SJSA1 (cell line): Measurements from ENCODE around the gene SH3TC1. TPM values are rescaled to one million over a fixed set of nuclear protein-coding genes. Genes with fewer than 3 reads are reported as not detected.
A peak's percentile ranks its signal among the peaks of the same experiment; 100 is the strongest.

Source experiments
- DNase-seq, 2 experiments: peaks; one replicate each; pipeline ENCODE4 v3.0.0-alpha.2; 2015 to 2020; ENCODE audit warnings: low spot score in 2 of 2, low read depth in 1 of 2
- H3K27ac ChIP-seq: fragments of 250-450 bp; sonication (Bioruptor Pico); 2 replicates; pipeline ENCODE4 v1.5.1; 2020; ENCODE audit warnings: mild to moderate bottlenecking, moderate library complexity
- H3K27me3 ChIP-seq: fragments of 250-450 bp; sonication (Bioruptor Pico); replicated peaks from 2 replicates; pipeline ENCODE4 v1.5.1; 2020; ENCODE audit warnings: mild to moderate bottlenecking, moderate library complexity
- H3K36me3 ChIP-seq: fragments of 250-450 bp; sonication (Bioruptor Pico); 2 replicates; pipeline ENCODE4 v1.5.1; 2020; ENCODE audit warnings: mild to moderate bottlenecking
- H3K4me1 ChIP-seq: fragments of 250-450 bp; sonication (Bioruptor Pico); replicated peaks from 2 replicates; pipeline ENCODE4 v1.6.1; 2021; ENCODE audit warnings: mild to moderate bottlenecking
- H3K4me3 ChIP-seq: fragments of 250-450 bp; sonication (Bioruptor Pico); 2 replicates; pipeline ENCODE4 v1.5.1; 2020; ENCODE audit warnings: mild to moderate bottlenecking
- H3K9me3 ChIP-seq: fragments of 250-450 bp; sonication (Bioruptor Pico); replicated peaks from 2 replicates; pipeline ENCODE4 v1.5.1; 2020; ENCODE audit warnings: mild to moderate bottlenecking
- total RNA-seq: library from RNA; depleted of rRNA; stranded (reverse); fragments of >200 nt; shearing (Covaris generic); gene quantifications from 2 replicates; pipeline ENCODE4 v1.2.3, GENCODE V29; 2014

SH3TC1 gene
- total RNA-seq, 1 experiment from 2014 or later = 1.4 TPM

DNA sequence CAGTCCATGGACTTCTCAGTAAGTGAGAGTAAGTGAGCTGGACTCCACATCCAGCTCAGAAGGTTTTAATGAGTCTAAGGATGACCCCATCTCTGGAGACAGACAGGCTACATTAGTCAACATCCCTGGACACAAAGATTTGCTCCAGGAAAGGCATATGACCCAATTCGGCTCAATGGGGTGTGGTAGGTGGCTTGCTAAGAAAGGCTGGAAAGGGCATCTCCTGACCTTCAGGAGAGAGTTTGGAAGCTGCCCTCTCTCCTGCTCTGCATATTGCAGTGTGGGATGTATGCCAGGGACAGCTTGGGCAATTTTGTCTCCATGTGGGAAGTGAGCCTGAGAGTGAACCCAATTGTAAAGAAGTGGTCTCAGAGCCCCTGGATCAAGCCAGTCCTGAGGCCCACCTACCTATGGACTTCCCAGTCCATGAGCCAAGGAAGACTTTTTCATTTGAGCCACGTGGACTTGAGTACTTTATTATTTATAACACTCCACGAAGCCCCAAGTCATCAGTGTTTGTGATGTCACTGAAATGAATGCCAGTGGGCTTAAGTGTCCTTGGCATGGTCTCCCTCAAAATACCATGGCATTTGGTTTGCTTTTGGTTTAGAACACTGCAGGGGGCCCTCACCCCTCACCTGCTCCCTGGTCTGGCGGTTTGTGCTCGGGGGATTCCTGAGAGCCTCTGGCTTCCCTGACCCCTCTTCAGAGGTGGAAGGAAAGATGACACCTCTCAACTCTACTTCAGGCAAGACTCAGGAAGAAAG is 30.1 kb upstream of the SH3TC1 start:
- peaks cover 11% of the 10 kb centered on the region for H3K9me3 ChIP-seq
- peaks cover 26% of the 10 kb centered on the region for H3K27me3 ChIP-seq
- no peaks in the 10 kb centered on the region for H3K4me1 ChIP-seq
- DNase-seq = no peak
- no peaks in the 10 kb centered on the region for H3K36me3 ChIP-seq
- H3K27ac ChIP-seq = no peak overlapping the region
- no peak overlapping the region for H3K4me3 ChIP-seq

DNA sequence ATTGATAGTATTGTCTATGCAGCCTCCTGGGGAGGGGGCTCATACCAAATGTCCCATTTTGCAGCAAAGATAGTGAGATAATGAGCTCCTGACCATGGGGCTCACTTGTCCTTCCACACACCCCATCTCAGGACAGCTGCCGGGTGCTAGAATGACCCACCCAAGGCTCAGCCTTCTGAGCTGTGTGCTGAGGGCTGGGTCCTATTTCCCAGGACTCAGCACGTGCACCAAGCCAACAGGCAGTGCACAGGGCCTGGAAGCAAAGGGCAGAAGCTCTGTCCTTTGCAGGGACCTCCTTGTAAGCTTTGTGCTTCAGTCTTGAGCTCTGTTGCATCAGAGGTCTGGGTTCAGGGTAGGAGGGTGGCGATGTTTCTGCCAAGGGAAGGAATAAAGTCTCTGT is 29.3 kb upstream of the SH3TC1 start:
- no peak overlapping the region for H3K4me3 ChIP-seq
- H3K4me1 ChIP-seq = no peaks in the 10 kb centered on the region
- H3K9me3 ChIP-seq = peaks cover 11% of the 10 kb centered on the region
- H3K27me3 ChIP-seq = peaks cover 18% of the 10 kb centered on the region
- no peaks in the 10 kb centered on the region for H3K36me3 ChIP-seq
- H3K27ac ChIP-seq = no peak overlapping the region
- no peak for DNase-seq

DNA sequence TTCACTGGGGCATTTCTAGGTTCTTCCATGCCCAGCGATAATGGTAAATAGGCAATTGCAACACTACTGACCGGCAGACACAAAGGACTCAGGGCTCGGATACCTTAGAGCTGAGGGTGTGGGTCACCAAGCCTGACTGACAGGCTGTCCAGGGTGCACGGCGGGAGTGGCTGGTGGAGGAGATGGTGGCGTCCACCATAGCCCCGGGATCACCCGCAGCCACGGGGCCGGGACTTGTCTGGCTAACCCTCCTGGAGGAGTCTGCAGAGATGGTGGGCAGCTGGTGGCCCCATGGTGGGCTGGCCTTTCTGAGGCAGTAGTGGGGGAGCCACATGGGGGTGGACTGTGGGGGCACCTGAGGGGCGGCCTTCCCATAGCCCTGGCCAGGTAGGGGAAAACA is 28.7 kb upstream of the SH3TC1 start:
- Histone ChIP-seq H3K4me1 (no peaks in the 10 kb centered on the region), H3K27me3 (peaks cover 16% of the 10 kb centered on the region), H3K9me3 (peaks cover 11% of the 10 kb centered on the region), H3K27ac (no peak overlapping the region), H3K4me3 (no peak overlapping the region), H3K36me3 (no peaks in the 10 kb centered on the region)
- no peak for DNase-seq

DNA sequence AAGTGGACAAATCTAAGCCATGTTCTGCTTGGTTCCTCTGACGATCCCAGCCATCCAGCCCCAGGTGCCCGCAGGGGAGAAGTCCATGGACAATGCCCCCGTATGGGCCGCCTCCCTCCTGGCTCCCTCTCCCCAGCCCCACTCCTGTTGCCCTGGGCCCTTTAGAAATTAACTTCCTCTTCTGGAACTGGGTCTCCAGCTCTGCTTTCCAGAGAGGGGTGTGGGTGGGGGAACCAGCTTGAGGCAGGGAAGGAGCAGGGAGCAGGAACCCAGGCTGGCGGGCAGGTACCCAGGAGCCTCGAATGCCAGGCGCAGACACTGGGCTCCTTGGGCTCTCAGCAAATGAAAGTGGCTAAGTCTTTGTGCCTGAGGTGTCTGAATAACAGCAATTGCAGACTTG is 27.8 kb upstream of the SH3TC1 start:
- DNase-seq = no peak
- Histone ChIP-seq H3K36me3 (no peaks in the 10 kb centered on the region), H3K4me1 (no peaks in the 10 kb centered on the region), H3K9me3 (peaks cover 11% of the 10 kb centered on the region), H3K27ac (no peak overlapping the region), H3K27me3 (peaks cover 16% of the 10 kb centered on the region; the same call in 1 of the 2 replicates), H3K4me3 (no peak overlapping the region)

DNA sequence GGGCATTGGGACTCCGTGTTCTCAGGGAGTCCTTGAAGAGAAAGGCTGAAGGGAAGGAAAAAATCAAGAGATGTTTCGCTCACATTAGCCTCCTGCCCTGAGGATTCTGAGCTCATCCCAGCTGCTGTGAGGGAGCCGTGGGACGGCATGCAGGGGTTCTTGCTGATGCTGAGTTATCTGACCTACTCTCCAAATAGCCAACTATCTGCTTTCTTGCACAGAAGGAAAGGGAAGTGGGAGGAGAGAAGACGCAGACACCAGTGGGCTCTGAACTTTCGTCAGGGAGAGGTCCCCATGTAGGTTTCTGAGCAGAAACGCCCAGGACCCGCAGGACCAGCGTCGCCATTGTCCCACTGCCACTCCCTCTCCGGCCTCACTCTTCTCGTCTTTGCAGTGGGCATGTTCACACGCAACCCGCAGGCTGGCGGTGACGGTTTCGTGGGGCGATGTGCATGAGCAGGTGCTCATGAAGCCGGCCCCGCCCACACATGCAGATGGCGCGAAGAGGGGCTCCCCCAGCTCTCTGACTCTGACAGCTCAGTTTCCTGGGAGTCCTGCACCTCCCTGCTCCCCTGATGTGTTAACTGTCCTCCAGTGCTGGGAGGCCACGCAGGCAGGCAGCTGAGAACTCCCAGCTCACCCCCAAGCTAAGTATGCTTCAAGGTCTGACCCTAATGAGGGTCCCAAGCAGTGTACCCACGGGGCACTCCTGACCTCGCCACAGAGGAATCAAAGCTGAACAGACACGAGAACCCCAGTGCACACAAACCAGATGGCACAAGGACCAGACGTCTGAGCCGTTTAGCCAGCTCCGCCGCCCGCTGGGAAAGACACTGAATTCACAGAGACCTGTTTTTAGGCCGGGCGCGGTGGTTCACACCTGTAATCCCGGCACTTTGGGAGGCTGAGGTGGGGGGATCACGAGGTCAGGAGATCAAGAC is 26.8 kb upstream of the SH3TC1 start:
- DNase-seq = no peak
- Histone ChIP-seq H3K36me3 (no peaks in the 10 kb centered on the region), H3K27me3 (peaks cover 16% of the 10 kb centered on the region; the same call in 1 of the 2 replicates), H3K9me3 (peaks cover 11% of the 10 kb centered on the region), H3K27ac (no peak overlapping the region), H3K4me3 (no peak overlapping the region), H3K4me1 (no peaks in the 10 kb centered on the region)

DNA sequence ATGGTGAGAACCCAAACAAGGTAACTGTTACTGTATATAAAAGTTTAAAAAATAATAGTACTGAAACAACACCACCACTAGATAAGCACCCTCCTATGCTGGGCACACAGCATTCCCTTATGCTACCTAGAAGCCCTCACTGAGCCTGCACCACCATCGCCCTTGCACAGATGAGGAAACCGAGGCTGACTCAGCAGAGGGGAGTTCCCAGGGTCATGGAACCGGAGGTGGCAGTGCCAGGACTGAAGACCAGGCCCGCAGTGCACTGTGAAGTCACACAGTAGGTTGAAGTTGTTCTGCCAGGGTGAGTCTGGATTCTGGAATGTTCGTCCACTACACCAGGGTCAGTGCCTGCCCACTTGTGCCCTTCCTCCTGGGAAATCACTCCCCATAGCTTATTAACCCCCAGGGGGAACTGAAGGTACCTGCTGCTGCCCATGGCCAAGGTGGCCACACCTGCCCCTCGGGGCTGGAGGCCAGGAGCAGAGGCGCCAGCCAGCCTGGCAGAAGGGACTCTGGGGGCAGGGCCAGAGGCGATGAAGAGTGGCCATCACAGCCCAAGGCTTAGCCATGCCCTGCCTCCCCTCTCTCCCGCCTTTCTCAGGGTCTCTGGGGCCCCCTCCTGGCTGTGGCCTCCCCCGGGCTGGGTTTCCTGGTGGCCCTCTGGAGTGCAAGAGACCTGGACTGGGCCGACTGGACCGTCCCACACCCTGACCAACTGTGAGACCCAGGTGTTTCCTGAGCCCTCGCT is 25.4 kb upstream of the SH3TC1 start:
- Histone ChIP-seq H3K4me1 (no peaks in the 10 kb centered on the region), H3K4me3 (no peak overlapping the region), H3K27me3 (peaks cover 10% of the 10 kb centered on the region; the same call in 1 of the 2 replicates), H3K36me3 (no peaks in the 10 kb centered on the region), H3K27ac (no peak overlapping the region), H3K9me3 (peaks cover 2% of the 10 kb centered on the region)
- no peak for DNase-seq

DNA sequence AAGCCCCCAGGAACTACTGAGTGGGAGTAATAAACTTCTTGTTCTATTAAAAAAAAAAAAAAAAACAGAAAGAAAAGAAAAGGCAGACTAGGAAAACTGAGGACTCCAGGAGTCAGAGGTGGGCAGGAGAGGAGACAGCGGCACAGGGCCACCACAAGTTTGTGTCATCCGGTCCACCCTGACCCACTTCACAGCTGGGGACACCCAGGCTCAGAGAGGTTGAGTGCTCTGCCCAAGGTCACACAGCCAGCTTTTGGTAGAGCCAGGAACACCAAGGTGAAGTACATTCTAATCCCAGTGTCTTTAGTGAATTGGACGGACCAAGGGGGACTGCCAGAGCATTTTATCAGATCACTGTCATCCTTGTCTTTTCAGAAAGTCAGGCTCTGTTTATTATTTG is 24.1 kb upstream of the SH3TC1 start:
- no peaks in the 10 kb centered on the region for H3K4me1 ChIP-seq
- no peak for DNase-seq
- peaks cover 10% of the 10 kb centered on the region; the same call in 1 of the 2 replicates for H3K27me3 ChIP-seq
- H3K27ac ChIP-seq = no peak overlapping the region
- H3K36me3 ChIP-seq = no peaks in the 10 kb centered on the region
- H3K9me3 ChIP-seq = no peaks in the 10 kb centered on the region
- no peak overlapping the region for H3K4me3 ChIP-seq

DNA sequence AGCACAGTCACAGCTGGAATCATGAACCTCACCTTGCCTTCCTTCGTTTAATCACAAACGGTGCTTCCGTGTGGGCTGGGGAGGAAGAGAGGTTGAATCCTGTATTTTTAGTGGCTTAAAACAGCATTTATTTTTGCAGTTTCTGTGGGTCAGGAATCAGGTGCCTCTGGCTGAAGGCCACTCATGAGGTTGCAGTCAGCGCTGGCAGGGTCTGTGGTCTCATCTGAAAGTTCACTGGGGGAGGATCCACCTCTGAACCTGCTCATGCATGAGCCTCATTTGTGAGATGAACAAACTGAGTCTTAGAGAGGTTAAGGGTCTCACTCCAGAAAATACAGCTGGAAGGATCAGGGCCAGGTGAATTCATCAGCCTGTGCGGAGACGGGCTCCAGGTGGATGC is 23.4 kb upstream of the SH3TC1 start:
- Histone ChIP-seq H3K36me3 (no peaks in the 10 kb centered on the region), H3K27me3 (peaks cover 8% of the 10 kb centered on the region; the same call in 1 of the 2 replicates), H3K9me3 (no peaks in the 10 kb centered on the region), H3K4me1 (no peaks in the 10 kb centered on the region), H3K27ac (no peak overlapping the region), H3K4me3 (no peak overlapping the region)
- no peak for DNase-seq

DNA sequence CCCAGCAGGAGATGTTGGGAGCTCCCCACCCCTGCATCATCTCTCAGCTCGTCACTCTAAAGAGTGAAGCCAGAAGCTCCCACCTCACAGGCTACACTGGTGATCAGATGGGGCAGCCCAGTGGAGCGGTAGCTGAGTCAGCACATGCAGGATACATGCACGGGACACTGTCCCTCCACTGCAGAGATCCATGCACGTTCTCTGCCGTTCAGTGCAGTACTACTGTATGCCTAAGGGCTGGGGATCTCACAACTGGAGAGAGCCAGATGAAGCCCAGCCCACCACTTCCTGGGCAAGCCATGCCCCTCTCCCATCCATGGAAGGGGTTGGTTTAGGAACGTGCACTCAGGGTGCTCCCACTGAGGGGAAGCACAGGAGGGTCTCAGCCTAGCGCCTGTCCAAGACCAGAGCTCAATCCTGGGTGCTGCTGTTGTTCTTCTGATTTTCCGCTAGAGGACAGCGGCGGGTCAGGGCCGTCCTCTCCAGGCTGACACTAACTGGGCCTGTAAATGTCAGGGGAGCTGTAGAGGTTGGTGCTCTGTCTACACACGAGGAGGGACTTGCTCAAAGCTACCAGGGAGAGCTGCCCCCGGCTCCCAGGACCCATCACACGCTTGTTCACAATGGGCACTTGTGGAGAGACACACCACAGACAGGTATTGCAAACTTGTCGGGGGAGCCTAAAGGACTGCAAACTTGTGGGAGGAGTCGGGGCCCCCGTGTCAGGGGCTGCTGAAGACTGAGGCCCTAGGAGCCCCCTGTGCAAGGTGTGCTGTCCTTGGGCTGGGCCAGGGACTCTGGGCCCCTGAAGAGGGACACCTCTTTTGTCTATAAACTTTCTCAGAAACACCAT is 22.3 kb upstream of the SH3TC1 start:
- no peaks in the 10 kb centered on the region for H3K36me3 ChIP-seq
- peak in 1 of 2 experiments; percentile 41 for DNase-seq
- no peak overlapping the region for H3K4me3 ChIP-seq
- no peaks in the 10 kb centered on the region for H3K9me3 ChIP-seq
- H3K4me1 ChIP-seq = no peaks in the 10 kb centered on the region
- peaks cover 5% of the 10 kb centered on the region; the same call in 1 of the 2 replicates for H3K27me3 ChIP-seq
- no peak overlapping the region for H3K27ac ChIP-seq

DNA sequence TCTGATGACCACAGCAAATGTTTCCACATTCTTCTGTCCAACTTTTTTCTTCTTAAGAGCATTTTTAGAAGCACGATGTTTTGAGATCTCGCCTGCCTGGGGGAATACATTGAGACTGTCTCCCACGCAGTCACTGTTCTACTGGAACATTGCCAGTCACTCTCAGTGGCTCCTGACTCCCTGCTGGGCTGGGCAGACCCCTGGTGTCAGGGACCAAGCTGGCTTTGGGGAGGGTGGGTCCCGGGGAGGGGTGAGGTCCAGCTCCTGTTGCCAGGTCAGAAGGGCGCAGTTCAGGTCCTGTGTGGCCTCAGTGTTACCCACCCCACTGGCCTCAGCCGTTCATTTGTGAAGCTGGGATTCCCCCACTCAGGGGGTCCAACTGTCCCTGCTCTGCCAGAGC is 21.5 kb upstream of the SH3TC1 start:
- DNase-seq = no peak
- no peaks in the 10 kb centered on the region for H3K9me3 ChIP-seq
- no peak overlapping the region for H3K27ac ChIP-seq
- peaks cover 8% of the 10 kb centered on the region for H3K4me1 ChIP-seq
- H3K27me3 ChIP-seq = no peaks in the 10 kb centered on the region
- no peaks in the 10 kb centered on the region for H3K36me3 ChIP-seq
- no peak overlapping the region for H3K4me3 ChIP-seq

DNA sequence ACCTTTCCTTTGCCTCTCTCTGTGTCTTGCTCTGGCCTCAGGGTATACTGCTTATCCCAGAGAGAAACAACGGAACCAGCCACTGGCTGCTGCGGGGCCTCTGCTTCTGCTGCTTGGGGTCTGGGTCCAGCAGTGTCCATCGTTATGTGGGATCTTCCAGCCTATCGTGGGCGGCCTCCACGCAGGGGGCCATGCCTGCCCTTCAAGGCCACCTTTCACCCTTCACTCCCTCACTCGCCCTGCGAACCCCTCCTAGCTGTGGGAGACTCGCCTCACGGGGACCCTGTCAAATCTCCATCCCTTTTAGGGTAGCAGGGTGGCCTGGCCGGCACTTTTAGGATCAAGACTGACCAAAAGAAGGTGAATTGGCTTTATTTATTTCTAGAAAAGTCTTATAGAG is 21.1 kb upstream of the SH3TC1 start:
- Histone ChIP-seq H3K4me1 (peaks cover 12% of the 10 kb centered on the region), H3K27me3 (no peaks in the 10 kb centered on the region), H3K4me3 (no peak overlapping the region), H3K27ac (no peak overlapping the region), H3K36me3 (no peaks in the 10 kb centered on the region), H3K9me3 (no peaks in the 10 kb centered on the region)
- no peak for DNase-seq

DNA sequence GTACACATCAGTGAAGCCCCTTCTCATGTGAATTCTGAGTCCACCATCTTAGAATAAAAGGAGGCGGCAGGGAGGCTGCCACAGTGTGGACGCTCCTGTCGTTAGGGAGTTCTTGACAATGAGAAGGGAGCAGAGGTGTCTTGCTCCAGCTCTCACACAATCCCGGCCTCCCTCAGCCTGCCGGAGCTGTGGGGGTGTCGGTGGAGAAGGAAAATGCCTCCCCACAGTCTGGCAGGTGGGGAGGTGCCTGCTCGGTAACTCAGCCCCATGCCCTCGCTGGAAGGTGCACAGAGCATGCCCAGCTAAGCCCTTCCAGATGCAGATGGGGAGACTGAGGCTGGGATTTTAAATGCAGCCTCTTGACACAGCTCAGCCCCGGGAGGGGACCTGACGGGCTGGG is 20.0 kb upstream of the SH3TC1 start:
- Histone ChIP-seq H3K4me3 (no peak overlapping the region), H3K9me3 (no peaks in the 10 kb centered on the region), H3K27me3 (no peaks in the 10 kb centered on the region), H3K36me3 (no peaks in the 10 kb centered on the region), H3K4me1 (peaks cover 21% of the 10 kb centered on the region), H3K27ac (no peak overlapping the region)
- DNase-seq = no peak

DNA sequence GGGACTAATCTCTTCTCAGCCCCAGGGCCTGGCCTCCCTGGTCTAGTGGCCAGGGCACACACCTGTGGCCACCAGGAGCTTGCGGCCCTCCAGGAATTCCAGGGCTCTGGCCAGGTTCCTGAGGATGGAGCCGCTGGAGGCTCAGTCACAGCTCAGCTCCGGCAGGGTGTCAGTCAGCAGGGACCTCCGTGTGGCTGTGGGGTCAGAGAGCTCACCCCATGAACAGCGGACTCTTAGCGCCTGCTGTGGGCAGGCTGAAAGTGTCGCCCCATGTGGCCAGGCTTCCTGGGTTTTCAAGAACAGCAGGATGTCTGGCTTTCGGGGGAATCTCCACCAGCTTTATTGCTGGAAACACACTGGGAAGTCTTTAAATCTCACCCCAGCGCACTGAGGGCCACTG is 19.3 kb upstream of the SH3TC1 start:
- no peak for DNase-seq
- Histone ChIP-seq H3K9me3 (no peaks in the 10 kb centered on the region), H3K4me3 (no peak overlapping the region), H3K4me1 (peaks cover 28% of the 10 kb centered on the region), H3K36me3 (no peaks in the 10 kb centered on the region), H3K27me3 (no peaks in the 10 kb centered on the region), H3K27ac (no peak overlapping the region)
